Measurements from ENCODE around the gene PEX26.
A peak's percentile ranks its signal among the peaks of the same experiment; 100 is the strongest.
"Not testable (repeated sequence)": the region's sequence is repeated elsewhere in the genome, so short reads cannot be mapped to it uniquely, and the experiment has no call there.

PEX26 gene

GRCh38 chr22:18119409-18120110 lies 41.8 kb downstream of the PEX26 start:
- DNase-seq (ENCODE audit: low spot score), result no peak

GRCh38 chr22:18120857-18121256 lies 43.1 kb downstream of the PEX26 start:
- no peak for DNase-seq (ENCODE audit: low spot score)

GRCh38 chr22:18121506-18121905 lies 43.7 kb downstream of the PEX26 start:
- no peak for DNase-seq (ENCODE audit: low spot score)

GRCh38 chr22:18121954-18122554 lies 44.3 kb downstream of the PEX26 start:
- no peak for DNase-seq (ENCODE audit: low spot score)

GRCh38 chr22:18123476-18124025 lies 45.8 kb downstream of the PEX26 start:
- DNase-seq (ENCODE audit: low spot score), result not testable (repeated sequence)

- DNase-seq (ENCODE audit: low spot score), result no peak
Measured at GRCh38 chr22:18126606-18127005, 48.8 kb downstream of the PEX26 start.

- no peak for DNase-seq (ENCODE audit: low spot score)
Measured at GRCh38 chr22:18130018-18130417, 52.2 kb downstream of the PEX26 start.

- DNase-seq (ENCODE audit: low spot score), result no peak
Measured at GRCh38 chr22:18130699-18131429, 53.1 kb downstream of the PEX26 start.

- DNase-seq (ENCODE audit: low spot score), result peak; percentile 52
Measured at GRCh38 chr22:18133452-18133851, 55.7 kb downstream of the PEX26 start.

GRCh38 chr22:18136563-18137320 lies 59.0 kb downstream of the PEX26 start:
- DNase-seq (ENCODE audit: low spot score), result no peak

GRCh38 chr22:18141004-18141403 lies 63.2 kb downstream of the PEX26 start:
- DNase-seq (ENCODE audit: low spot score), result not testable (repeated sequence)

GRCh38 chr22:18144105-18144504 lies 66.3 kb downstream of the PEX26 start:
- DNase-seq (ENCODE audit: low spot score), result no peak

- no peak for DNase-seq (ENCODE audit: low spot score)
Measured at GRCh38 chr22:18145676-18146388, 68.0 kb downstream of the PEX26 start.

- no peak for DNase-seq (ENCODE audit: low spot score)
Measured at GRCh38 chr22:18146389-18146753, 68.6 kb downstream of the PEX26 start.

- DNase-seq (ENCODE audit: low spot score), result no peak
Measured at GRCh38 chr22:18147791-18148190, 70.0 kb downstream of the PEX26 start.

- DNase-seq (ENCODE audit: low spot score), result no peak
Measured at GRCh38 chr22:18148293-18148965, 70.6 kb downstream of the PEX26 start.

- no peak for DNase-seq (ENCODE audit: low spot score)
Measured at GRCh38 chr22:18152519-18152918, 74.7 kb downstream of the PEX26 start.

GRCh38 chr22:18154821-18155390 lies 77.1 kb downstream of the PEX26 start:
- DNase-seq (ENCODE audit: low spot score), result no peak

Measured in AG20443 (cell line).